Body of pancreas (tissue), 4 donors: ENCODE data around the gene LINC01488.

Experiments used
- CTCF ChIP-seq, 7 experiments: fragments of 450-650 bp in 4 of 7; fragments of 200-600 bp in 3 of 7; sonication (generic) in 3 of 7; IDR thresholded peaks; one replicate each; pipeline ENCODE4 v1.5.1; 2016 to 2019; ENCODE audit warnings: antibody characterized with exemption in 7 of 7
- POLR2A ChIP-seq, 3 donors: fragments of 450-650 bp; IDR thresholded peaks; one replicate each; pipeline ENCODE4 v1.6.1; 2016; ENCODE audit warnings: antibody characterized with exemption in 3 of 3, mild to moderate bottlenecking in 2 of 3

DNA sequence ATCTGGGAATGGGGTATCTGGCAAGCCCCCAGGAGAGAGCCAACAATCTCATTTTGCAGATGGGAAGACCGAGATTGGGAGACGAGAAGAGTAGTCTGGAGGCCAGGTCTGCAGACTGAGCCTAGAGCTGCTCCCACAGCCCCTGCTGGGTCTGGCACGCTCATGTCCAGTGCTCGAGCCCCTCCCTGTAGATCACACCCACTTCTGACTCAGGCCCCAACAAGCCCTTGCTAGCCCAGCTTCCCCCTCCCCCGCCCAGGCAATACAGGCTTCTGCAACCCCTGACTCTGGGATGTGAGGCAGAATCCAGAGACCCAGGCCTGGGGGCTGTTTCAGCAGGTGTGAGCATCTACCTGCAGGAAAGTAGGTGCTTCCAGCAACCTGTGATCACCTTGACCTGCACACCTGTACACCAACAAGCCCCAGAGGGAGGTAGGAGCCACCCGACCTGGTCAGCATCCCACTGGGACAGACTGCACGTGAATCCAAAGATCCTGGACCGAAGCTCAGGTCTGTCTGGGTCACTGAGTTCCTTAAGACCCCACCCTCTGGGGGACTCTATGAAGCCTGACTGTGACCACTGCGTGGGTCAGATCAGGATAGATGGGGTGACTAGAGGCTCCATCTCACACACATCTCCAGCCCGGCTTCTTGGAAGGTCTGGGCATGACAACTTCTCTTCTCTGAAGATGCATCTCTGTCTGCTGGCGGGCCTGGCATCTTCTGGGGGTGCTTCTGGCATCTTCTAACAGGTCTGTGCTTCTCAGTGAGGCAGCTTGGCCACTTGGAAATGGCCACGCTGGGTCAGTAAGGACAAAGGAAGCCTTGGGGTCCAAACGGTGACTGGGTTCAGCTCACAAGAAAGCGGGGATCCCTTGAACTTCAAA is 29.3 kb downstream of the LINC01488 start:
- TF ChIP-seq POLR2A (IDR thresholded peaks at IDR 0.05) (no peak), CTCF (IDR thresholded peaks at IDR 0.05) (no peak)
